GM23338 (cell line): ENCODE results near the gene ZBTB18. TPM values are rescaled to one million over a fixed set of nuclear protein-coding genes. Genes with fewer than 3 reads are reported as not detected.
A peak's percentile ranks its signal among the peaks of the same experiment; 100 is the strongest.

ENCODE experiments used
- ATAC-seq: fragments of 200-7000 bp; cut with Tn5 transposase; 3 replicates; pipeline ENCODE4 v1.9.1; 2020
- DNase-seq: peaks from one replicate; pipeline ENCODE4 v3.0.0-alpha.2; 2015; ENCODE audit warnings: low spot score
- H2AFZ ChIP-seq: fragments of 200-600 bp; sonication (generic); 2 replicates; pipeline ENCODE4 v1.8.0; 2016; ENCODE audit warnings: antibody characterized with exemption, mild to moderate bottlenecking, moderate library complexity
- H3F3A ChIP-seq: fragments of 200-600 bp; sonication (generic); replicated peaks from 2 replicates; pipeline ENCODE4 v1.8.0; 2017; ENCODE audit warnings: antibody characterized with exemption, mixed run types, low read depth
- H3K27ac ChIP-seq: fragments of 200-600 bp; sonication (generic); 2 replicates; pipeline ENCODE4 v1.6.1; 2016; ENCODE audit warnings: low read depth
- H3K27me3 ChIP-seq: fragments of 200-600 bp; sonication (generic); 2 replicates; pipeline ENCODE4 v1.8.0; 2016; ENCODE audit warnings: mild to moderate bottlenecking, mixed run types, moderate library complexity; ENCODE audit not compliant: insufficient read depth
- H3K36me3 ChIP-seq: fragments of 200-600 bp; sonication (generic); 2 replicates; pipeline ENCODE4 v1.8.0; 2016; ENCODE audit warnings: mild to moderate bottlenecking; ENCODE audit not compliant: insufficient read depth
- H3K4me1 ChIP-seq: fragments of 200-600 bp; sonication (generic); 2 replicates; pipeline ENCODE4 v1.8.0; 2016; ENCODE audit warnings: mild to moderate bottlenecking, moderate library complexity; ENCODE audit not compliant: insufficient read depth
- H3K4me2 ChIP-seq: fragments of 200-600 bp; sonication (generic); 2 replicates; pipeline ENCODE4 v1.7.1; 2017; ENCODE audit warnings: mixed run types
- H3K4me3 ChIP-seq: fragments of 200-600 bp; sonication (generic); 2 replicates; pipeline ENCODE4 v1.6.1; 2016; ENCODE audit warnings: mixed run types
- H3K79me2 ChIP-seq: fragments of 200-600 bp; sonication (generic); replicated peaks from 2 replicates; pipeline ENCODE4 v1.8.0; 2017; ENCODE audit warnings: mild to moderate bottlenecking; ENCODE audit not compliant: insufficient read depth
- H3K9me2 ChIP-seq: fragments of 200-600 bp; sonication (generic); 2 replicates; pipeline ENCODE4 v1.8.0; 2017; ENCODE audit not compliant: insufficient read depth
- H4K20me1 ChIP-seq: fragments of 200-600 bp; sonication (generic); replicated peaks from 2 replicates; pipeline ENCODE4 v1.8.0; 2017; ENCODE audit warnings: mild to moderate bottlenecking; ENCODE audit not compliant: insufficient read depth
- H3K27ac Mint-ChIP-seq: 2 replicates; pipeline ENCODE4 v1.8.0; 2020; ENCODE audit warnings: inconsistent platforms, mild to moderate bottlenecking, moderate library complexity, mixed read lengths
- H3K27me3 Mint-ChIP-seq: 3 replicates; pipeline ENCODE4 v1.8.0; 2022; ENCODE audit warnings: low read depth, mild to moderate bottlenecking, moderate library complexity, mixed read lengths, inconsistent platforms; ENCODE audit not compliant: insufficient read depth, poor library complexity
- H3K36me3 Mint-ChIP-seq: 3 replicates; pipeline ENCODE4 v1.8.0; 2021; ENCODE audit warnings: low read depth, mild to moderate bottlenecking, inconsistent platforms, moderate library complexity, mixed read lengths
- H3K4me1 Mint-ChIP-seq: 3 replicates; pipeline ENCODE4 v1.8.0; 2020; ENCODE audit warnings: mild to moderate bottlenecking, inconsistent platforms, mixed read lengths
- H3K4me3 Mint-ChIP-seq: 3 replicates; pipeline ENCODE4 v1.8.0; 2021; ENCODE audit warnings: moderate library complexity, mild to moderate bottlenecking, inconsistent platforms, mixed read lengths
- H3K9me3 Mint-ChIP-seq: 3 replicates; pipeline ENCODE4 v1.8.0; 2020; ENCODE audit warnings: moderate library complexity, mild to moderate bottlenecking, inconsistent platforms, mixed read lengths
- CREB1 ChIP-seq: fragments of 250-450 bp; sonication (Bioruptor Pico); IDR thresholded peaks from 2 replicates; pipeline ENCODE4 v1.5.0; 2020; ENCODE audit warnings: low read depth, mild to moderate bottlenecking, moderate library complexity
- CTCF ChIP-seq, 2 experiments: fragments of 200-600 bp in 1 of 2; sonication (generic) in 1 of 2; conservative IDR thresholded peaks; 2 replicates each; pipeline versions ENCODE4 v1.5.1 to v1.6.1; 2016 to 2017; ENCODE audit warnings: antibody characterized with exemption in 2 of 2, low read depth in 2 of 2, mild to moderate bottlenecking in 2 of 2, moderate library complexity in 1 of 2
- ETS1 ChIP-seq: IDR thresholded peaks from 2 replicates; pipeline ENCODE4 v1.6.1; 2016; ENCODE audit warnings: antibody characterized with exemption
- EZH2 ChIP-seq: fragments of 200-600 bp; sonication (generic); IDR thresholded peaks from one replicate; pipeline ENCODE4 v1.8.0; 2017; ENCODE audit warnings: antibody characterized with exemption, mild to moderate bottlenecking, low read depth; ENCODE audit not compliant: unreplicated experiment
- EZH2phosphoT487 ChIP-seq: fragments of 200-600 bp; sonication (generic); IDR thresholded peaks from one replicate; pipeline ENCODE4 v1.8.1; 2018; ENCODE audit warnings: antibody characterized with exemption; ENCODE audit not compliant: unreplicated experiment
- JUNB ChIP-seq: IDR thresholded peaks from one replicate; pipeline ENCODE4 v1.6.1; 2016; ENCODE audit warnings: antibody characterized with exemption; ENCODE audit not compliant: unreplicated experiment
- NANOG ChIP-seq: IDR thresholded peaks from 2 replicates; pipeline ENCODE4 v1.6.1; 2016; ENCODE audit warnings: antibody characterized with exemption, borderline replicate concordance
- POLR2AphosphoS5 ChIP-seq: IDR thresholded peaks from 2 replicates; pipeline ENCODE4 v1.6.1; 2016; ENCODE audit warnings: antibody characterized with exemption, low read depth
- REST ChIP-seq: IDR thresholded peaks from one replicate; pipeline ENCODE4 v1.6.1; 2018; ENCODE audit warnings: antibody characterized with exemption; ENCODE audit not compliant: unreplicated experiment
- STAT1 ChIP-seq: IDR thresholded peaks from one replicate; pipeline ENCODE4 v1.6.1; 2016; ENCODE audit warnings: antibody characterized with exemption; ENCODE audit not compliant: unreplicated experiment
- ZNF114 ChIP-seq: fragments of 250-450 bp; sonication (Bioruptor Pico); IDR thresholded peaks from 2 replicates; pipeline ENCODE4 v1.5.0; 2020; ENCODE audit warnings: mild to moderate bottlenecking, moderate library complexity
- ZNF331 ChIP-seq: fragments of 250-450 bp; sonication (Bioruptor Pico); IDR thresholded peaks from 2 replicates; pipeline ENCODE4 v1.5.0; 2020; ENCODE audit warnings: low read depth, mild to moderate bottlenecking, moderate library complexity
- polyA plus RNA-seq: library from polyadenylated mRNA; unstranded; fragments of >200 nt; fragmentation: Nextera tagmentation; extraction: Ambion mirVana; gene quantifications from 2 replicates; pipeline ENCODE4 v1.2.1, GENCODE V29; 2016
- total RNA-seq: library from RNA; depleted of rRNA; stranded (reverse); fragments of >200 nt; shearing (Covaris generic); gene quantifications from 2 replicates; pipeline ENCODE4 v1.2.3, GENCODE V29; 2014
- TF ChIP-seq, protein P1 (sequence below): fragments of 250-450 bp; sonication (Bioruptor Pico); IDR thresholded peaks from 2 replicates; pipeline ENCODE4 v1.5.0; 2020; ENCODE audit warnings: mild to moderate bottlenecking, moderate library complexity

ZBTB18 gene
- total and polyA plus RNA-seq, 2 experiments from 2014 or later, result 5.5 to 12.2 TPM

DNA sequence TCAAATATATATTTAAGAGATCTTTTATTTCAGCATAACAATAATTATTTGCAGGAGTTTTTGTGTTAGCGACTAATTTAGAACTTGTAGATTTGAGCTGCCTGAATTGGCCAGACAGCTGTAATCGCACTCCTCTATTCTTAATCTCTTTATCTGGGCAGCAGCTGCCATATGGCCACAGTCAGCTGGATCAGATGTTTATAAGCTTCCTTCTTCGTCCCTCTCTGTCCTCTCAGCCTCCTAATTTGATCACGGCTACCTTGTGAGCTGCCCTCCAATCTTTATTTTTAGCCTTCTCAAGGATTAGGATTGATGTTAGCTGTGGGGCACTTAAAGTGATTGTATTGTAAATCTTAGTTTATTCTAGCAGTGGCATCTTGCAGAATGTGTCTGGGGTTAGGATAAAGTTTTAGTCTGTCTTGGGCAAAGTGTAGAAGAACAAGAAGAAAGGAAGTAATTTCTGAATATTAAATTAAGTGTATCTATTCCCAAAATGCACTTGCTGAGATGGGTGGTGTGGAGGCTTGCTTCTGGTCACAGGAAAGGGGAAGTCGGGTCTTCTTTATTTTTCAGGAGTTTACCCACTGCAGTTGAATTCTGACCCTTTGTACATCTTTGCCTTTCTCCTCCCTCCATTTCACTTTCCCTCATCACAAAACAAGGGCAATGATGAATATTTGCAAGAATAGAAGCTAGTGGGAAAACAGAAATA, 1.1 kb downstream of the ZBTB18 start:
- Histone ChIP-seq H4K20me1 (peaks cover 18% of the 10 kb centered on the region; the same call in 1 of the 2 replicates), H2AFZ (no peak overlapping the region)
- H3K9me3 Mint-ChIP-seq, result no peaks in the 10 kb centered on the region

More for the DNA sequence above, 1.1 kb downstream of the ZBTB18 start:
- TF ChIP-seq ETS1 (no peak), NANOG (no peak), REST (no peak), CREB1 (CRISPR knock-in tag) (no peak), CTCF (conservative IDR thresholded peaks at IDR 0.05; ENCODE audit: low read depth in 2 of 2) (no peak), STAT1 (no peak), POLR2AphosphoS5 (no peak), JUNB (no peak), ZNF331 (CRISPR knock-in tag) (no peak), ZNF114 (no peak), EZH2 (no peak), EZH2phosphoT487 (no peak)
- TF ChIP-seq, protein P1, sequence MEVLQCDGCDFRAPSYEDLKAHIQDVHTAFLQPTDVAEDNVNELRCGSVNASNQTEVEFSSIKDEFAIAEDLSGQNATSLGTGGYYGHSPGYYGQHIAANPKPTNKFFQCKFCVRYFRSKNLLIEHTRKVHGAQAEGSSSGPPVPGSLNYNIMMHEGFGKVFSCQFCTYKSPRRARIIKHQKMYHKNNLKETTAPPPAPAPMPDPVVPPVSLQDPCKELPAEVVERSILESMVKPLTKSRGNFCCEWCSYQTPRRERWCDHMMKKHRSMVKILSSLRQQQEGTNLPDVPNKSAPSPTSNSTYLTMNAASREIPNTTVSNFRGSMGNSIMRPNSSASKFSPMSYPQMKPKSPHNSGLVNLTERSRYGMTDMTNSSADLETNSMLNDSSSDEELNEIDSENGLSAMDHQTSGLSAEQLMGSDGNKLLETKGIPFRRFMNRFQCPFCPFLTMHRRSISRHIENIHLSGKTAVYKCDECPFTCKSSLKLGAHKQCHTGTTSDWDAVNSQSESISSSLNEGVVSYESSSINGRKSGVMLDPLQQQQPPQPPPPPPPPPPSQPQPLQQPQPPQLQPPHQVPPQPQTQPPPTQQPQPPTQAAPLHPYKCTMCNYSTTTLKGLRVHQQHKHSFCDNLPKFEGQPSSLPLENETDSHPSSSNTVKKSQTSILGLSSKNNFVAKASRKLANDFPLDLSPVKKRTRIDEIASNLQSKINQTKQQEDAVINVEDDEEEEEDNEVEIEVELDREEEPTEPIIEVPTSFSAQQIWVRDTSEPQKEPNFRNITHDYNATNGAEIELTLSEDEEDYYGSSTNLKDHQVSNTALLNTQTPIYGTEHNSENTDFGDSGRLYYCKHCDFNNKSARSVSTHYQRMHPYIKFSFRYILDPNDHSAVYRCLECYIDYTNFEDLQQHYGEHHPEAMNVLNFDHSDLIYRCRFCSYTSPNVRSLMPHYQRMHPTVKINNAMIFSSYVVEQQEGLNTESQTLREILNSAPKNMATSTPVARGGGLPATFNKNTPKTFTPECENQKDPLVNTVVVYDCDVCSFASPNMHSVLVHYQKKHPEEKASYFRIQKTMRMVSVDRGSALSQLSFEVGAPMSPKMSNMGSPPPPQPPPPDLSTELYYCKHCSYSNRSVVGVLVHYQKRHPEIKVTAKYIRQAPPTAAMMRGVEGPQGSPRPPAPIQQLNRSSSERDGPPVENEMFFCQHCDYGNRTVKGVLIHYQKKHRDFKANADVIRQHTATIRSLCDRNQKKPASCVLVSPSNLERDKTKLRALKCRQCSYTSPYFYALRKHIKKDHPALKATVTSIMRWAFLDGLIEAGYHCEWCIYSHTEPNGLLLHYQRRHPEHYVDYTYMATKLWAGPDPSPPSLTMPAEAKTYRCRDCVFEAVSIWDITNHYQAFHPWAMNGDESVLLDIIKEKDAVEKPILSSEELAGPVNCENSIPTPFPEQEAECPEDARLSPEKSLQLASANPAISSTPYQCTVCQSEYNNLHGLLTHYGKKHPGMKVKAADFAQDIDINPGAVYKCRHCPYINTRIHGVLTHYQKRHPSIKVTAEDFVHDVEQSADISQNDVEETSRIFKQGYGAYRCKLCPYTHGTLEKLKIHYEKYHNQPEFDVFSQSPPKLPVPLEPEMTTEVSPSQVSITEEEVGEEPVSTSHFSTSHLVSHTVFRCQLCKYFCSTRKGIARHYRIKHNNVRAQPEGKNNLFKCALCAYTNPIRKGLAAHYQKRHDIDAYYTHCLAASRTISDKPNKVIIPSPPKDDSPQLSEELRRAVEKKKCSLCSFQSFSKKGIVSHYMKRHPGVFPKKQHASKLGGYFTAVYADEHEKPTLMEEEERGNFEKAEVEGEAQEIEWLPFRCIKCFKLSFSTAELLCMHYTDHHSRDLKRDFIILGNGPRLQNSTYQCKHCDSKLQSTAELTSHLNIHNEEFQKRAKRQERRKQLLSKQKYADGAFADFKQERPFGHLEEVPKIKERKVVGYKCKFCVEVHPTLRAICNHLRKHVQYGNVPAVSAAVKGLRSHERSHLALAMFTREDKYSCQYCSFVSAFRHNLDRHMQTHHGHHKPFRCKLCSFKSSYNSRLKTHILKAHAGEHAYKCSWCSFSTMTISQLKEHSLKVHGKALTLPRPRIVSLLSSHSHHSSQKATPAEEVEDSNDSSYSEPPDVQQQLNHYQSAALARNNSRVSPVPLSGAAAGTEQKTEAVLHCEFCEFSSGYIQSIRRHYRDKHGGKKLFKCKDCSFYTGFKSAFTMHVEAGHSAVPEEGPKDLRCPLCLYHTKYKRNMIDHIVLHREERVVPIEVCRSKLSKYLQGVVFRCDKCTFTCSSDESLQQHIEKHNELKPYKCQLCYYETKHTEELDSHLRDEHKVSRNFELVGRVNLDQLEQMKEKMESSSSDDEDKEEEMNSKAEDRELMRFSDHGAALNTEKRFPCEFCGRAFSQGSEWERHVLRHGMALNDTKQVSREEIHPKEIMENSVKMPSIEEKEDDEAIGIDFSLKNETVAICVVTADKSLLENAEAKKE (CRISPR knock-in tag), result no peak
- peak overlapping the region; percentile 97 for H3K4me2 ChIP-seq
- no peak overlapping the region for H3K27ac ChIP-seq
- H3K27me3 ChIP-seq, result peaks cover 13% of the 10 kb centered on the region
- DNase-seq (no peak), ATAC-seq (no peak)
- Mint-ChIP-seq H3K36me3 (peaks cover 7% of the 10 kb centered on the region), H3K27ac (no peak overlapping the region), H3K4me1 (peaks cover 10% of the 10 kb centered on the region), H3K4me3 (no peak overlapping the region), H3K27me3 (peaks cover 19% of the 10 kb centered on the region)
- H3K9me2 ChIP-seq, result no peaks in the 10 kb centered on the region
- peaks cover 41% of the 10 kb centered on the region for H3K4me1 ChIP-seq
- H3K4me3 ChIP-seq, result 0 out of 2 replicates have a peak overlapping the region, but pooled peaks have one; percentile 87
- H3K79me2 ChIP-seq, result peaks cover 55% of the 10 kb centered on the region
- H3K36me3 ChIP-seq, result no peaks in the 10 kb centered on the region
- peaks cover 4% of the 10 kb centered on the region; the same call in 1 of the 2 replicates for H3F3A ChIP-seq
